Measurements from ENCODE around the gene N4BP3. TPM values are rescaled to one million over a fixed set of nuclear protein-coding genes. Genes with fewer than 3 reads are reported as not detected.

The N4BP3 gene
- total and polyA plus RNA-seq, 2 experiments from 2014 or later, result 0.09 to 0.32 TPM

DNA sequence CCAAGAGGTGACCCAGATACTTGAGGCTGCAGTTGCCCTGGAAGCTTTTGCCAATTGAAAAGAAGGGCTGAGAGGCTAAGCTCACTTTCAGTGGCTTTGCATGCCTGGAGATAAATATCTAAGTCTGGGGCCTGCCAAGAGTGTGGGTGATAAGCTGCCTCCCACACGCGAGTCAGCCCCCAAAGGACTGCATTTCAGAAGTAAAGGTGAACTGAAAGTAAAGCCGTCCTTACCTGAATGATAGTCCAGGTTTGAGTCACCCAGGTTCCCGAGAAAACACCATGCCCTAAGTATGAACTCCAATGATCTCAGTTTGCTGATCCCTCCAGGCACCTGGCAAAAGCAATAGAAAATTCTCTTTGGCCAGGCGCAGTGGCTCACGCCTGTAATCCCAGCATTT lies 22.5 kb upstream of the N4BP3 start:
- H4K20me1 ChIP-seq (ENCODE audit: insufficient read depth), result no peaks in the 10 kb centered on the region
- H3K4me1 ChIP-seq (ENCODE audit: insufficient read depth), result no peaks in the 10 kb centered on the region
- 76 to 79% methylated on average over 6 of the region's 6 CpGs for WGBS, 2 experiments (ENCODE audit: low coverage in 1 of 2, low lambda C conversion rate in 2 of 2, missing lambda C conversion rate in 2 of 2)
- no peak overlapping the region for H3K27ac ChIP-seq
- no peak overlapping the region for H2AFZ ChIP-seq
- no peaks in the 10 kb centered on the region for H3K9me3 ChIP-seq (ENCODE audit: low read depth)
- DNase-seq, result no peak
- TF ChIP-seq EZH2 (IDR thresholded peaks at IDR 0.05; ENCODE audit: insufficient read depth, poor library complexity, severe bottlenecking), result no peak
- TF ChIP-seq EZH2phosphoT487 (IDR thresholded peaks at IDR 0.05; ENCODE audit: insufficient read depth, low read depth), result no peak
- H3K4me2 ChIP-seq (ENCODE audit: unreplicated experiment), result no peak overlapping the region
- H3K79me2 ChIP-seq (ENCODE audit: insufficient read depth), result no peaks in the 10 kb centered on the region
- in situ Hi-C loops (cut with MboI), result no loop called here
- no peaks in the 10 kb centered on the region for H3F3A ChIP-seq (ENCODE audit: insufficient read depth)
- H3K9ac ChIP-seq, result no peak overlapping the region
- H3K27me3 ChIP-seq (replicated peaks; ENCODE audit: insufficient read depth), result no peaks in the 10 kb centered on the region
- H3K36me3 ChIP-seq (ENCODE audit: low read depth), result no peaks in the 10 kb centered on the region
- H3K4me3 ChIP-seq, result no peak overlapping the region
- no peaks in the 10 kb centered on the region for H3K9me2 ChIP-seq (ENCODE audit: insufficient read depth)

- TF ChIP-seq EZH2 (IDR thresholded peaks at IDR 0.05; ENCODE audit: insufficient read depth, poor library complexity, severe bottlenecking), result no peak
- no peak for TF ChIP-seq EZH2phosphoT487 (IDR thresholded peaks at IDR 0.05; ENCODE audit: insufficient read depth, low read depth)
- H3K79me2 ChIP-seq (ENCODE audit: insufficient read depth), result no peaks in the 10 kb centered on the region
- H3K27me3 ChIP-seq (replicated peaks; ENCODE audit: insufficient read depth), result no peaks in the 10 kb centered on the region
- H3K4me3 ChIP-seq, result no peak overlapping the region
- no peak overlapping the region for H2AFZ ChIP-seq
- H3K9me2 ChIP-seq (ENCODE audit: insufficient read depth), result no peaks in the 10 kb centered on the region
- H4K20me1 ChIP-seq (ENCODE audit: insufficient read depth), result no peaks in the 10 kb centered on the region
- H3K9me3 ChIP-seq (ENCODE audit: low read depth), result no peaks in the 10 kb centered on the region
- no peak overlapping the region for H3K9ac ChIP-seq
- 45 to 60% methylated on average over 2 of the region's 2 CpGs for WGBS, 2 experiments (ENCODE audit: low coverage in 1 of 2, low lambda C conversion rate in 2 of 2, missing lambda C conversion rate in 2 of 2)
- no peak for DNase-seq
- no peak overlapping the region for H3K27ac ChIP-seq
- H3K4me2 ChIP-seq (ENCODE audit: unreplicated experiment), result no peak overlapping the region
- no peaks in the 10 kb centered on the region for H3K4me1 ChIP-seq (ENCODE audit: insufficient read depth)
- no peaks in the 10 kb centered on the region for H3K36me3 ChIP-seq (ENCODE audit: low read depth)
- in situ Hi-C loops (cut with MboI), result no loop called here
- H3F3A ChIP-seq (ENCODE audit: insufficient read depth), result no peaks in the 10 kb centered on the region
Observed at GRCh38 chr5:178093134-178093533, 20.2 kb upstream of the N4BP3 start.

GRCh38 chr5:178094345-178094744 lies 19.0 kb upstream of the N4BP3 start:
- no peak for DNase-seq
- in situ Hi-C loops (cut with MboI), result no loop called here
- Histone ChIP-seq H3K9me3 (ENCODE audit: low read depth) (no peaks in the 10 kb centered on the region), H4K20me1 (ENCODE audit: insufficient read depth) (no peaks in the 10 kb centered on the region), H3K4me3 (no peak overlapping the region), H3K79me2 (ENCODE audit: insufficient read depth) (no peaks in the 10 kb centered on the region), H3K4me1 (ENCODE audit: insufficient read depth) (no peaks in the 10 kb centered on the region), H2AFZ (no peak overlapping the region), H3K36me3 (ENCODE audit: low read depth) (no peaks in the 10 kb centered on the region), H3K27ac (no peak overlapping the region), H3K4me2 (ENCODE audit: unreplicated experiment) (no peak overlapping the region), H3K27me3 (replicated peaks; ENCODE audit: insufficient read depth) (no peaks in the 10 kb centered on the region), H3K9ac (no peak overlapping the region), H3F3A (ENCODE audit: insufficient read depth) (no peaks in the 10 kb centered on the region), H3K9me2 (ENCODE audit: insufficient read depth) (no peaks in the 10 kb centered on the region)
- 64 to 73% methylated on average over 9 of the region's 9 CpGs for WGBS, 2 experiments (ENCODE audit: low coverage in 1 of 2, low lambda C conversion rate in 2 of 2, missing lambda C conversion rate in 2 of 2)
- TF ChIP-seq EZH2 (IDR thresholded peaks at IDR 0.05; ENCODE audit: insufficient read depth, poor library complexity, severe bottlenecking), result no peak
- TF ChIP-seq EZH2phosphoT487 (IDR thresholded peaks at IDR 0.05; ENCODE audit: insufficient read depth, low read depth), result no peak

DNA sequence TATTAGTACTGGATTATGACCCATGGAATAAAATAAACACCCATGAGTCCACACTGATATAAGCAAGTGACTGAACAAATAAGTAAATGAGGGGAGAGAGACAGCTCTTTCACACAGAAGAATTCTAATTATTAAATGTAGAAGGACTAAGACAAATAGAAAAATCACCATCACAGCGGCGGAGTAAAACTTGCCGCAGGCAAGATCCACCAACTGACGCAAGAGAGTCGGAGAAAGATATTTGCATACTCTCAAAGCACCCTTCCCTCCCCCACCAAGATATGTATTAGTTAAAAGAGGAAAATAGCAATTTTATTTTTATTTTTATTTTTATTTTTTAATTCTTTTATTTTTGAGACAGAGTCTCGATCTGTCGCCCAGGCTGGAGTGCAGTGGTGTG lies 14.6 kb upstream of the N4BP3 start:
- in situ Hi-C loops (cut with MboI), result no loop called here
- Histone ChIP-seq H3K27ac (no peak overlapping the region), H3K27me3 (replicated peaks; ENCODE audit: insufficient read depth) (no peaks in the 10 kb centered on the region), H3K36me3 (ENCODE audit: low read depth) (no peaks in the 10 kb centered on the region), H4K20me1 (ENCODE audit: insufficient read depth) (no peaks in the 10 kb centered on the region), H3F3A (ENCODE audit: insufficient read depth) (no peaks in the 10 kb centered on the region), H2AFZ (no peak overlapping the region), H3K9me3 (ENCODE audit: low read depth) (no peaks in the 10 kb centered on the region), H3K9ac (no peak overlapping the region), H3K4me2 (ENCODE audit: unreplicated experiment) (no peak overlapping the region), H3K9me2 (ENCODE audit: insufficient read depth) (no peaks in the 10 kb centered on the region), H3K79me2 (ENCODE audit: insufficient read depth) (no peaks in the 10 kb centered on the region), H3K4me3 (no peak overlapping the region), H3K4me1 (ENCODE audit: insufficient read depth) (no peaks in the 10 kb centered on the region)
- TF ChIP-seq EZH2phosphoT487 (IDR thresholded peaks at IDR 0.05; ENCODE audit: insufficient read depth, low read depth) (no peak), EZH2 (IDR thresholded peaks at IDR 0.05; ENCODE audit: insufficient read depth, poor library complexity, severe bottlenecking) (no peak)
- WGBS, 2 experiments (ENCODE audit: low coverage in 1 of 2, low lambda C conversion rate in 2 of 2, missing lambda C conversion rate in 2 of 2), result 78 to 81% methylated on average over 7 of the region's 7 CpGs
- DNase-seq, result no peak

GRCh38 chr5:178103612-178104011 lies 9.7 kb upstream of the N4BP3 start:
- Histone ChIP-seq H3K9ac (no peak overlapping the region), H3K4me1 (ENCODE audit: insufficient read depth) (no peaks in the 10 kb centered on the region), H3K36me3 (ENCODE audit: low read depth) (no peaks in the 10 kb centered on the region), H2AFZ (no peak overlapping the region), H3K79me2 (ENCODE audit: insufficient read depth) (no peaks in the 10 kb centered on the region), H3K9me3 (ENCODE audit: low read depth) (no peaks in the 10 kb centered on the region), H3K27ac (no peak overlapping the region), H3K9me2 (ENCODE audit: insufficient read depth) (no peaks in the 10 kb centered on the region), H3K4me2 (ENCODE audit: unreplicated experiment) (no peak overlapping the region), H4K20me1 (ENCODE audit: insufficient read depth) (no peaks in the 10 kb centered on the region), H3K27me3 (replicated peaks; ENCODE audit: insufficient read depth) (no peaks in the 10 kb centered on the region), H3F3A (ENCODE audit: insufficient read depth) (no peaks in the 10 kb centered on the region), H3K4me3 (no peak overlapping the region)
- no peak for DNase-seq
- in situ Hi-C loops (cut with MboI), result no loop called here
- 75 to 80% methylated on average over 12 of the region's 12 CpGs for WGBS, 2 experiments (ENCODE audit: low coverage in 1 of 2, low lambda C conversion rate in 2 of 2, missing lambda C conversion rate in 2 of 2)
- no peak for TF ChIP-seq EZH2phosphoT487 (IDR thresholded peaks at IDR 0.05; ENCODE audit: insufficient read depth, low read depth)
- TF ChIP-seq EZH2 (IDR thresholded peaks at IDR 0.05; ENCODE audit: insufficient read depth, poor library complexity, severe bottlenecking), result no peak

Measured in GM23248 (cell line).